ENCODE data around the gene VPS4B.
A peak's percentile ranks its signal among the peaks of the same experiment; 100 is the strongest.

VPS4B gene

GRCh38 chr18:63430526-63430925 is 8.2 kb upstream of the VPS4B start:
- DNase-seq: no peak

- no peak for DNase-seq
These were observed 5.3 kb upstream of the VPS4B start for GRCh38 chr18:63427558-63427957.

- DNase-seq: peak in 6 of 56 donors; percentile 55 to 82 (median 73)
These were observed 608 bp upstream of the VPS4B start for GRCh38 chr18:63422864-63423304.

- DNase-seq: peak in 1 of 56 donors; percentile 37
These were observed 762 bp downstream of the VPS4B start for GRCh38 chr18:63421514-63421913.

GRCh38 chr18:63412953-63413352 is 9.3 kb downstream of the VPS4B start:
- DNase-seq: no peak

- DNase-seq: no peak
These were observed 11.5 kb downstream of the VPS4B start for GRCh38 chr18:63410792-63411191.

- DNase-seq: no peak
These were observed 13.0 kb downstream of the VPS4B start for GRCh38 chr18:63409301-63409700.

- no peak for DNase-seq
These were observed 14.5 kb downstream of the VPS4B start for GRCh38 chr18:63407734-63408133.

GRCh38 chr18:63405986-63406385 is 16.3 kb downstream of the VPS4B start:
- peak in 1 of 56 donors; percentile 2 for DNase-seq

- no peak for DNase-seq
These were observed 19.8 kb downstream of the VPS4B start for GRCh38 chr18:63402246-63403162.

- DNase-seq: no peak
These were observed 23.0 kb downstream of the VPS4B start for GRCh38 chr18:63399300-63399699.

GRCh38 chr18:63397349-63397748 is 24.9 kb downstream of the VPS4B start:
- no peak for DNase-seq

- no peak for DNase-seq
These were observed 26.8 kb downstream of the VPS4B start for GRCh38 chr18:63395503-63395902.

- no peak for DNase-seq
These were observed 27.3 kb downstream of the VPS4B start for GRCh38 chr18:63394954-63395353.

GRCh38 chr18:63387861-63388260 is 34.4 kb downstream of the VPS4B start:
- DNase-seq: no peak

- no peak for DNase-seq
These were observed 39.4 kb downstream of the VPS4B start for GRCh38 chr18:63382843-63383242.

- DNase-seq: no peak
These were observed 42.7 kb downstream of the VPS4B start for GRCh38 chr18:63379639-63379962.

- no peak for DNase-seq
These were observed 43.2 kb downstream of the VPS4B start for GRCh38 chr18:63378919-63379638.

- no peak for DNase-seq
These were observed 44.8 kb downstream of the VPS4B start for GRCh38 chr18:63377275-63377980.

GRCh38 chr18:63376538-63376937 is 45.7 kb downstream of the VPS4B start:
- DNase-seq: no peak

GRCh38 chr18:63374540-63374939 is 47.7 kb downstream of the VPS4B start:
- DNase-seq: no peak

- DNase-seq: no peak
These were observed 49.1 kb downstream of the VPS4B start for GRCh38 chr18:63373161-63373560.

Measured in nucleus accumbens (tissue), 56 donors.